Left hindlimb (tissue), 1 donor: Measurements from ENCODE around the gene LBP.
"Not testable (repeated sequence)": the region's sequence is repeated elsewhere in the genome, so short reads cannot be mapped to it uniquely, and the experiment has no call there.

ENCODE experiments used
- DNase-seq: peaks from one replicate; pipeline ENCODE4 v3.0.0-alpha.2; 2018

Gene LBP

GRCh38 chr20:38350879-38351775, 4.8 kb downstream of the LBP start:
- DNase-seq: no peak

DNA sequence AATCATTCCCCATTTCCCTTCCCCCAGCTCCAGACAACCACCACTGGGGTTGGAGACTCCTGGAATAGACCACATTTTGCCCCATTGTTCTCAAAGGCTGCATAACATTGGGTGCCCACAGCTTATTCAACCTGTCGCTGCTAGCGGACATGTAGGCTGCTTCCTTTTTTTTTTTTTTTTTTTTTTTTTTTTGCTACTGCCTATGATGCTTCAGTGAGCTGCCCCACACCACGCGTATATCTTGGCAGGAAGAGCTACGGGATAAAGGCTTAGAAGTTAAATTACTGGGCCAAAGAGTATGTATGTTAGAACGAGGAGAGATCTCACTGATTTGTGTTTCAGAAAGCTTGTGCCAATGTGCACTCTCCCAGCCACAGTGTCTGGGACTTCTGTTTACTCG, 7.0 kb downstream of the LBP start:
- DNase-seq: no peak

GRCh38 chr20:38354227-38354626, 7.9 kb downstream of the LBP start:
- DNase-seq: no peak

GRCh38 chr20:38355161-38356012, 9.1 kb downstream of the LBP start:
- DNase-seq: no peak

DNA sequence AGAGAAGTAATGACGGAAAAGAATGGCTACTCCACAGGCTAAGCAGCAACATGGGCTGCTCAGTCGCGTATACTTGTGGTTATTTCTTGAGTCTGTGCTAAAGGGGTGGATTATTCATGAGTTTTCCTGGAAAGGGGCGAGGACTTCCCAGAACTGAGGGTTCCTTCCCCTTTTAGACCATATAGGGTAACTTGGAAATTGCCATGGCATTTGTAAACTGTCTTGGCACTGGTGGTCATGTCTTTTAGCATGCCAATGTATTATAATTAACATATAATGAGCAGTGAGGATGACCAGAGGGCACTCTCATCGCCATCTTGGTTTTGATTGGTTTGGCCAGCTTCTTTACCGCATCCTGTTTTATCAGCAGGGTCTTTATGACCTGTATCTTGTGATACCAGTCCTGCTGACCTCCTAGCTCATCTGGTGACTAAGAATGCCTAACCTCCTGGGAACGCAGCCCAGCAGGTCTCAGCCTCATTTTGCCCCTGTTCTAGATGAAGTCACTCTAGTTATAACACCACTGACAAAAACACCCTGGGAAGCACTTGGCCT, 11.4 kb downstream of the LBP start:
- no peak for DNase-seq

- DNase-seq: no peak
These were observed 12.3 kb downstream of the LBP start for GRCh38 chr20:38358556-38358955.

DNA sequence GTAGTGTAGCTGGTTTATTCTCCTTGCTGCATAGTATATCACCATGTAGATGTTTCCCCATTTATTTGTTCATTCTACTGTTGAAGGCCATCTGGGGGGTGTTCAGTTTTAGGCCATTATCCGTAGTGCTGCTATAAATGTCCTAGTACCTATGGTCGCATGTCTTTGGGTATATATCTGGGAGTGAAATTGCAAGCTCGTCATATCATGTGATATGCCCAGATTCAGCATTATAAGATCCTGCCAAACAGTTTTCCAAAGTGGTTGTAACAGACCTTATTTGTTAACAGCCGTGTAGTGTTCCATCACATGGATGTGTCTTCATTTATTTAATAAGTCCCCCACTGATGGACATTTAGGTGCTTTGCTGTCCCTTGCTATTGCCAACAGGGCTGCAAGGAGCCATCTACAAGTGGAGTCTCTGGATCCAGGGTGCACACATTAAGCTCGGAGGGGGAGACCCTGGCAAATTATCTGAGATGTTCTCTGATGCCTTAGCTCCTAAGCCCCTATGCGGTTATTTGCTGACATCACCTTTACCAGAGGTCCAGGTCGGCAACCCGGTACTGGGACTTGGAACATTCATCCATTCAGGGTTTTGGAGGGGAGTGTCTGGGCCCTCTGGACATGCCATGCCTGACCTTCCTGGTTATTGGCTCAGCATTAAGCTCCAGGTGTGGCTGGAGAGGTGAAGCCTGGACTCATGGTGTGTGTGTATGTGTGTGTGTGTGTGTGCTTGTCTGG, 16.9 kb downstream of the LBP start:
- DNase-seq: no peak

DNA sequence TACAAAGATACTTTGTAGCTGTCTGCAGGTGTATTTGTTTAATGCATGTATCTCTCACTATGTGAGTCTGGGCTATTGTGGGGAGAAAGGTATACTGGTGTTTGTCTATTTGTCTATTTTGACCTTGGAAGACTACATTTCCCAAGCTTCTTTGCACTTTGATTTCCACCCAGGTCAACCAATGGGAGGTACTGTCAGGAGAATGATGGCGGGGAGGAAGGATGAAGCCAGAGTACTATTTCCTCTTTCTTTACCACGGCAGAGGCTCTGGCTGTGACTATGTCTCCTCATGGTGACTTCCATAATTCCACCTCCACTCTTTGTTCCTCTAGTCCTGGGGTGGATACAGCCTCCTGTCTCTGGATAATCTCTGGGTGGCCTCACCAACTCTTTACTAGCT, 23.1 kb downstream of the LBP start:
- DNase-seq: no peak

GRCh38 chr20:38372806-38373205, 26.5 kb downstream of the LBP start:
- no peak for DNase-seq

- no peak for DNase-seq
These were observed 27.1 kb downstream of the LBP start for GRCh38 chr20:38373231-38373867.

DNA sequence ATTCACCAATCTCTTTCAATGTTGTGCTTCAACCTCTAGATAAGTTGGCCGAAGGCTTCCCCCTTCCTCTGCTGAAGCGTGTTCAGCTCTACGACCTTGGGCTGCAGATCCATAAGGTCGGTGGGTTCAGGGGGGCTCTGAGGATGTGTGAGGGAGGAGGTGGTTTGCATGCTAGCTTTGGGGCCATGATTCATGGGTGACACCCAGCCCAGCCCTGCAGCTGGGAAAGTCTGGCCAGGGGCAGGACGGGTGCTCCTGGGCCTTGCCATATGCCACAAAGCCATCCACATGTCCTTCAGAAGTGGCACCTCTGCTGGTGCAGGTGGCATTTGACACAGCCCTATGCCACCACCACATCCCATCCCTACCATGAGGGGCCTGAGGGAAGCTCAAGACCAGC, 27.6 kb downstream of the LBP start:
- no peak for DNase-seq

- no peak for DNase-seq
These were observed 30.9 kb downstream of the LBP start for GRCh38 chr20:38377039-38377685.

- not testable (repeated sequence) for DNase-seq
These were observed 31.6 kb downstream of the LBP start for GRCh38 chr20:38377838-38378237.

DNA sequence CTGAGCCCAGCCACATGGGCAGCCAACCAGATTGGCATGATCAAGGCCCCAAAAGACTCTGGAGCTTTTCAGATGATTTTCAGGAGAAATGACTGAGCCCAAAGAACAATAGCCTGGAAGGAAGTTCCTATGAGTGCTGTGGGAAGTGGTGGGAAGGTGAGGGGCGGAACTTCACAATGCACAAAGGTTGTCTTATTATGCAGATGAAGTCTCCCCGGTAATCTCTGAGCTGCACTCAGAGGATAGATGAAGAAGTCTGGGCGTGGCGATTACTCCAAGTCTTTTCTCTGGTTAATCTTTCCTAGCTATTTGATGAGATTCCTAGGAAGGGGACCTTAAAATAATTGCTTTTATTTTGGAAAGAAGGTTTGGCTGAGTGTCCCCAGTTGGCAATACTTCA, 36.9 kb downstream of the LBP start:
- no peak for DNase-seq

DNA sequence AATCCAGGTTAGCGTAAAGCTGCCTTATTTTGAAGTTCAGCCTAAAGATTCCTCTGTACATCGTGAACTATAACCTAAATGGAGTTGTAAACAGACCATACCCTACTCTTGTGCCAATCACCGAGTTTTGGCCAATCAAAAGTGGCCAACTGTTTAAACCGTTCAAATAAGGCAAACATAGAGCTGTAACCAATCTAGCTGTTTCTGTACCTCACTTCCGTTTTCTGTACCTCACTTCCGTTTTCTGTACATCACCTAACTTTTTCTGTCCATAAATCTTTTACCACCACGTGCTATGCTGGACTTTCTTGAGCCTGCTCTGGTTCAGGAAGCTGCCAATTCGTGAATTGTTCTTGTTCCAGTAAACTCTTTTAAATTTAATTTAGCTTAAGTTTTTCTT, 39.7 kb downstream of the LBP start:
- no peak for DNase-seq

DNA sequence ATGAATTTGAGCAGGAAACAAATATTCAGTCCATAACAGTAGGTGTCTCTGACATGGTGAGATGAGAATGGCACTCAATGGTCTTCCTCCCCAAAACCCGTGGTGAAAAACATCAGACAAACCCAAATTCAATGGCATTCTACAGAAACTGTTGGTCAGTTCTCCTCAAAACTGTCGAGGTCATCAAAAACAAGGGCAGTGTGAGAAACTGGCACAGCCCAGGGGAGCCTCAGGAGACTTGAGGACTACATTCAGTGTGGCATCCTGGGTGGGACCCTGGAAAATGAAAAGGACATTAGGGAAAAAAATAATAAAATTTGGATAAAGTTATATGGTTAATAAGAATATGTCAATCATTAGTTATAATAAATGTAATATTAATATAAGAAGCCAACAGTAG, 40.6 kb downstream of the LBP start:
- DNase-seq: no peak

DNA sequence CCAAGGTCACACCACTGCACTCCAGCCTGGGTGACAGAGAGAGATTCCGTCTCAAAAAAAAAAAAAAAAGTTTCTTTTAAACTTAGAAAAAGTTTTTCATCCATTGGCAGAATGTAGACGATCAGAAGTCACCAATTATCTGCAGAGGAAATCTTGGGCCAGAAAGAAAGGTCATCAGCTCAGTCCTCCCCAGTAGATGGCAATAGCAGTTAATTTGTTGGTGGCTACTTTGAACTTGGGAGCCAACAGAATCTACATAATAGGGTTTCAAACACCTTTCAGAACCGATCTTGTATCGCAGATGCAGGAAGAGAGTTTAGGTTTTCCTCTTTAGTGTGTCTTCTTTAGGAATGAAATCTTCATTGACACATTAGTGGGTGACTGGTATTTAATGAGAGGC, 41.7 kb downstream of the LBP start:
- DNase-seq: no peak

DNA sequence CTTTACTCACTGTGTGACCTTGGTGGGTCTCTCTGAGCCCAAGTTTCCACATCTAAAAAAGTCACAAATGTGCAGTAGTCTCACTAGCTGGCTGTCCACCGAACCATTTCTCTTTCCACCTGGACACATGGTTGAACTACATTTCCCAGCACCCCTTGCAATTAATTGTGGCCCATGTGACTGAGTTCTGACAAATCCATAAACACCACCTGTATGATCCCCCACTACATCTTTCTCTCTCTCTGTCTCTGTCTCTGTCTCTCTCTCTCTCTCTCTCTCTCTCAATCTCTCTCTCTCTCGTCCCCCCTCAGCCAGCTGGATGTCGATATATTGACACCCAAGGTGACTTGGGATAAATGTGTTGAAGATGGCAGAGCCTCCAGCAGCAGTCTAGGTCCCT, 46.1 kb downstream of the LBP start:
- no peak for DNase-seq

DNA sequence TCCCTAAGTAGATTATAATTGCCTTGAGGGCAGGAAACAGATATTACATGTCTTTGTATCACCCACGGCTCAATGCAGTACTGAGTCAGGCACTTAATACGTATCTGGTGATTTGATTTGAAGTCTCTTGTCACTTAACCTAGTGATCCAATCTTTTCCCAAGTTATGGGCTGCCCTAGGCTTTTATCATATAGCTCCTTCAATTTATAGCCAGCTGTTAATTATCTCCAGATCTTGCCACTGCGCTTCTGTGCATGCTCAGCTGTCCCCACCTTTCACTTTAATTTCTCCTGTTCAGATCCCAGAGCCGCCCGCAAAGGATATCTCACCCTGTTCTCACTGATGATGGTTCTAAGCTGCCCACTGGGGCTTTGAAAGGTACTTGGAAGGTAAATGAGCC, 47.0 kb downstream of the LBP start:
- no peak for DNase-seq

DNA sequence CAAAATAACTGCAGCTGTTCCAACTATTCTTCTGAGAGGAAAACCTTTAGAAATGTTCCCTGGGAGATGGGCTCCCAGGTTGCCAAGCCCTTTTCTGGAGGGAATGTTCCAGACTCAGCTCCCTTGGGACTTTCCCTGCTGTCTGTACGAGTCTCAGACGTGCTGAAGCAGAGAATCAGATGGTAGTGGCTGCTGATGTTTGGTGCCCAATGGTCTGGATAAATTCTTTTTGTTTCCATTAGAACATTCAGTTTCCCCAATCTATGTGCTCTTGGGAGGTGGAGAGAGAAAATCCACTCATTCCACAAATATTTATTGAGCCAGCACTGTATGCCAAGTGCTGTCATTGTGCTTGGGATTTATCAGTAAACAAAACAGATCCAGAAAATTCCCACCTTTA, 48.9 kb downstream of the LBP start:
- no peak for DNase-seq

DNA sequence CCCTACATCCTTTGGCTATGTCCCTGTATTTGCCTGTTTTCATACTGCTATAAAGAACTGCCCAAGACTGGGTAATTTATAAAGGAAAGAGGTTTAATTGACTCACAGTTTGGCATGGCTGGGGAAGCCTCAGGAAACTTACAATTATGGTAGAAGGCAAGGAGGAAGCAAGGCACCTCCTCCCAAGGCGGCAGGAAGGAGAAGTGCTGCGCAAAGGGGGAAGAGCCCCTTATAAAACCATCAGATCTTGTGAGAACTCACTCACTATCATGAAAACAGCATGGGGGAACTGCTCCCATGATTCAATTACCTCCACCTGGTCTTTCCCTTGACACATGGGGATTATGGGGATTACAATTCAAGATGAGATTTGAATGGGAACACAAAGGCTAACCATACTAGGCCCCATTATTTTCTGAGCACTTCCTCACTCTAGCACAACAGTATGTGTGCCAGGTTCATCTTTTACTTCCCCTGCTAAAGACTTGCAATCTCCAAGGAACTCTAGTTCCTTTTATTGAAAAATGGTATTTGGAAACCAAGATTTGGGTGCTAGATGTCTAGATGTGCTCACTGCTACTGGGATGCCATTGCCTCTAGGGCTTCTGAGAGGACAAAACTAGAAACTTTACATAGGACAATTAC, 49.6 kb downstream of the LBP start:
- not testable (repeated sequence) for DNase-seq
